GM21526 (cell line): Measurements from ENCODE around the gene ZNF532.
A peak's percentile ranks its signal among the peaks of the same experiment; 100 is the strongest.

Experiments used
- ATAC-seq: cut with Tn5 transposase; IDR thresholded peaks from one replicate; pipeline ENCODE4 v1.9.1; 2021; ENCODE audit warnings: moderate library complexity; ENCODE audit not compliant: unreplicated experiment, low FRiP score

ZNF532 gene

DNA sequence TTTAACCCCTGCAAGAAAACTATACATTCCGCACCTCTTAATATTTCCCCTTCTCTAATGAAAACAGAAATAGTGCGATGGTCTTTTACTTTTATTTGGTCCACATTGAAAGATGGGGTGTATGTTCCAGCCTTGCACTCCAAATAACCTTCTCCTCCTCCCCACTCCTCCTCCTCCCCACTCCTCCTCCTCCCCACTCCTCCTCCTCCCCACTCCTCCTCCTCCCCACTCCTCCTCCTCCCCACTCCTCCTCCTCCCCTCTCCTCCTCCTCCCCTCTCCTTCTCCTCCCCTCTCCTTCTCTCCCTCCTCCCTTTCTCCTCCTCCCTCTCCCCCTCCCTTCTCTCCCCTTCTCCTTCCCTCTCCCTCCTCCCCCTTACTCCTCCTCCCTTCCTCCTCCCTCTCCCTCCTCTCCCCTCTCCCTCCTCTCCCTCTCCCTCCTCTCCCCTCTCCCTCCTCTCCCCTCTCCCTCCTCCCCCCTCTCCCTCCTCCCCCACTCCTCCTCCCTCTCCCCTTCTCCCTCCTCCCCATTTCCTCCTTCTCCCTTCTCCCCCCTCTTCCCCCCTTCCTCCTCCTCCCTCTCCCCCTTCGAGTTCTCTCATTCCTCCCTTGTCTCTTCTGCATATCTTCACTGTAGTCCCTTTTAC is 70.4 kb downstream of the ZNF532 start:
- ATAC-seq, result no peak

DNA sequence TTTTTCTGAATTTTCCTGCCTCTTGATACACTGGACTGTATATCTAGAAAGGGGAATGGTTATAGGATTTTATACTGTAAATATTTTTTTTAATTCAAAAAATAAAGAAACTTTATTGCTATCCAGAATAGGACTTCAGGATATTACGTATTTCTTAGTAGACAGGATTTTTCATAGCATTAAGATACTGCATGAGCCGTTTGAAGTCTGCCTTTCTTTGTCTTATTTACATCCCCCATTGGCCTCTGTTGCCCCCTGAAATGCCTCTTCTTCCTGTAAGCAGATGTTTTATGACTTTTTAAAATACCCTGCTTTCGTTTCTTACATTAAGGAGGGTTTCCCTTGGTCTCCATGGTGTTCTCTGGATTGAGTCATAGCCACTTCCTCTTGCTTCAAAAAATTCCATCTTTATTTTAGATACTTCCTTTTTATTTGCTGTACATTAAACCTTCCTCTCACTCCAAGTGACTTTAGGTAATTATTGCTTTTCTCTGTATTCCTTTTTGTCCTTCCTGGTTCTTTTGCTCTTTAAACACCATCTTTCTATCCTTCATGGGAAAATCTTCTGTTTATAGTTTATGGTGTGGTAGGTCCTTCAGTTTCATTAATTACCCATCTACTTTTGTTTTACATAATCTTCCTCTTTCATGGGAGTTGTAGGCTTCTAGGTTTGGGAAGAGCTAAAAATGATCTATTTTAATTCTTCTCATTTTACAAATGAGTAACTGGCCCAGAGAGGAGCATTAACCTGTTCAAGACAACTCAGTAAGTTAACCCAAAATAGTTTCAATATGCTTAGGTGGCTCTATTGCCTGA is 72.6 kb downstream of the ZNF532 start:
- no peak for ATAC-seq

DNA sequence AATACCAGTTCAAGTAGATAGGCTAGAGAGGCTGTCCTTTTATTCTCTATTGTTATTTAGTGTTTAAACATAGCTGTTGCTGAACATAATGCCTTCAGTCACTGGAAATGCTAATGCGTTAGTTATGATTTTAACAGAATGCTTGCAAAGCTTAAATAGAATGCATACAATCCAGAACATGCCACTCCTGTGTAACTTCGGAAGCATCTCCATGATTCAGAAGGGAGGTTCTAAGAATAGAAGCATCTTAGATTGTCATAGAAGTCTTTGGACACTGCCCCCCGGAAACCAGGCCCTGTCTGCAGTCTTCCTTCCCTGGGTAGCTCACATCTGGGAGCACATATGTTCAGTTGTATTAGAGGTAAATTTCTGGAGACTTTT is 73.2 kb downstream of the ZNF532 start:
- ATAC-seq, result no peak

DNA sequence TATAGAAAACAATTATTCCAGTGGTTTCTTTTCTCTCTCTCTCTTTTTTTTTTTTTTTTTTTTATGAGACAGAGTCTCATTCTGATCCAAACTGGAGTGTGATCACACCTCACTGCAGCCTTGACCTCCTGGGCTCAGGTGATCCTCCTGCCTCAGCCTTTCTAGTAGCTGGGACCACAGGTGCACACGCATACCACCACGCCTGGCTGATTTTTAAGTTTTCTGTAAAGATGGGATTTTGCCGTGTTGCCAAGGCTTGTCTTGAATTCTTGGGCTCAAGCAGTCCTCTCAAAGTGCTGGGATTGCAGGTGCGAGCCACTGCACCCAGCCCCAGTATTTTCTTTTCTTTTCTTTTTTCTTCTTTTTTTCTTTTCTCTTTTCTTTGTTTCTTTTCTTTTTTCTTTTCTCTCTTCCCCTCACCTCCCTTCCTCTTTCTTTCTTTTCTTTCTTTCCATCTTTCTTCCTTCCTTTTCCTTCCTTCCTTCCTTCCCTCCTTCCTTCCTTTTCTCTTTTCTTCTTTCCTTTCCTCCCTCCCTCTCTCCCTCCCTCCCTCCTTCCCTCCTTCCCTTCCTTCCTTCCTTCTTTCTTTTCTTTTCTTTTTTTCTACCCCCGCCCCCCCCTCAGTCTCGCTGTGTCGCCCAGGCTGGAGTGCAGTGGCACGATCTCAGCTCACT is 76.9 kb downstream of the ZNF532 start:
- no peak for ATAC-seq

DNA sequence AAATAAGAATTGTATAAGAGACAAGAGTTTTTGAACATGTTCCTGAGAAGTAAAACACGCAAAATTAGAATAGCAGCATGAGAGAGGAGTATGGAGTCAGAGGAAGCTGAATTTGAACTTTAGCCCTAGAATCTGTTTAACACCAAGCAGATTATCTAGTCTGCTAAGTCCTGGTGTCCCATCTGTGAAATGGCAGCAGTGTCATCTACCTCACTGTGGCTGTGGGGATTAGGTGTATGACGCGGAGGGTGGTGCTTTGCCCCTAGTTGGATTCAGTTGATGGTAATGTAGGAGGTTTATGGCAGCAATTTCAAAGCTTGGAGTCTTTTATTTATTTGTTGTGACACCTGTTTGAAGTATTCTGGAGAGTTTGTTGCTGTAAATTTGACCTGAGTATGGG is 79.2 kb downstream of the ZNF532 start:
- ATAC-seq, result no peak

DNA sequence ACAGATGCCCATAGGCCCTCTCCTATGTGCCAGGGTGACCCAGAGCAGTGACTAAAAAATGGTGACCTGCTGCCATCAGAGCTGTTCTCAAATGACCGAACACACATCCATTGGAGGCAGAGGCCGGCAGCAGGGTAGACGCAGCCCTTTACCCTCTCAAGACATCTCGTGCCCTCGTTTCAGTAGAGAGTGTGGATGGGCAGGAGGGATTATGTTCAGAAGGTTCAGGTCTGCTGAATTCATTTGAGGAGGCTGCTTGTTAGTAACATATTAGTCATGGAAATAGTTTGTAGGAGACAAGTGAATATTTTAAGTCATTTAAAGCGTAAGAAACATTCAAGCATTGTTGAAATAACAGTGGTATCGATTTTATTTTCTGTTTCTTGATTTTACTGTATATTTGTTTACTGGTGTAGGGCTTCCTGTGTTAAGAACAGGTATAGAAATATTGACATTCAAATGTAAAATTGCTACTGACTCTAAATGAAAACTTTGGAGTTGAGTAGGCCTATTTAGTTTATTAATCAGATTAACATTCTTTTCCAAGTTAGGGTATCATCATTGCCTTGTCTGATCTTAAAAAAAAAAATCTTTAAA is 82.6 kb downstream of the ZNF532 start:
- ATAC-seq, result peak; percentile 33

DNA sequence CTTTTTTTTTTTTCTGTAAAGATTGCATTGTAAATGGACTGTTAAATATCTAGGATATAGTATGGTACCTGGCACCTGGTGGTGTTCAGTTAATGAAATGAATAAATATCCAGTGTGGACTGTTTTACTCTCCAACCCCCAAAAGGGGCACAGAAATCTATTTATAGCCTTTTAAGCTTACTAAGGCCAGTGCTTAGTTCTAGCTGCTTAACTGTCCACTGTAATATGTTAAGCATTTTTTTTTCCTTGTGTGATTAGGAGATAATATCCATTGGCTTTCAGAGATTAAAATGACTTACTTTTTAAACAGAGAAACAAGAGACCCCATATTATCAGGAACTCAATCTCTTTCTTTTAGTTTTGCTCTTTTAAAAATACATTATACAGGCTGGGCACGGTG is 84.4 kb downstream of the ZNF532 start:
- ATAC-seq, result no peak

DNA sequence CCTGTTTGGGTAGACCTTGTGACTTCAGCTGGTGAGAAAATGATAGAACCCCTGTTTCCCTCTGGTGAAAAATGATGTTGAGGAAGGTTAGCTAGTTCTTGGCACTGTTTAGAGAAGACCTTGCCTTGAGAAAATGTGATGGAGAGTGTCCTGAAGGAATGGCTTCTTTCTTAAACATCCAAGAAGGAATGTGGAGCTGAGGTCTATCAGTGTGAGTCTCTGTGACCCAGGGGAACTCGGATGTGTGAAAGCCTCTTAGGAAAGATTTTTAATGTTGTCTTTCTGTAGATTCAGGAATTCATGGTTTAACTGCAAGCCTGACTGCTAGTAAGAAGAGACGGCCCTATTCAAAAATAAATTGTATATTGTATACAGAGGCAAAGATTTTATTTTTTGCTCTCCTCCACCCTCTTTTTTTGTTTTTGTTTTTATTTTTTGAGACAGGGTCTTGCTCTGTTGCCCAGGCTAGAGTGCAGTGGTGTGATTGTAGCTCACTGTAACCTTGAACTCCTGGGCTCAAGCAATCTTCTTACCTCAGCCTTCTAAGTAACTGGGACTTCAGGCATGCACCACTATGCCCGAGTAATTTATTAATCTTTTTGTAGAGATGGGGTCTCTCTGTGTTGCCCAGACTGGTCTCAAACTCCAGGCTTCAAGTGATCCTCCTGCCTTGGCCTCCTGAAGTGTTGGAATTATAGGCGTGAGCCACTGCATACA is 87.5 kb downstream of the ZNF532 start:
- ATAC-seq, result no peak

DNA sequence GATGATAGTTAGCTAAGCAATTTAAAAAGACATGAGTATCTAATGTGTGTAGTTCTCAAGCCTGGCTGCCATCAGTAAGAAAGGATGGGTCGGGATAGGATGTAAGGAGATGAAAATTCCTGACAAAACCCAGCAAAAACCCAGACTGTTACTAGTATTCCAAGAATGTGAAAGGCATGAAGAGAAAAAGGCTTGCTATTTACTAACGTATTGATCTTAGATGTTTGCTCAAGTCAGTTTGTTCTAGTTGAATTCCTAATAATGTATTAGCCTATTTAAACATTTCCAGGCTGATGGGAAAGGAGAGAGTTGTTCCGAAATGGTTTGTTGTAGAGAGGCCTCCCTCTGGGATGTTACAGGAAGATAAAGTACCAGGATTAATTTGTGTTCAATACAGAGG is 88.2 kb downstream of the ZNF532 start:
- no peak for ATAC-seq

DNA sequence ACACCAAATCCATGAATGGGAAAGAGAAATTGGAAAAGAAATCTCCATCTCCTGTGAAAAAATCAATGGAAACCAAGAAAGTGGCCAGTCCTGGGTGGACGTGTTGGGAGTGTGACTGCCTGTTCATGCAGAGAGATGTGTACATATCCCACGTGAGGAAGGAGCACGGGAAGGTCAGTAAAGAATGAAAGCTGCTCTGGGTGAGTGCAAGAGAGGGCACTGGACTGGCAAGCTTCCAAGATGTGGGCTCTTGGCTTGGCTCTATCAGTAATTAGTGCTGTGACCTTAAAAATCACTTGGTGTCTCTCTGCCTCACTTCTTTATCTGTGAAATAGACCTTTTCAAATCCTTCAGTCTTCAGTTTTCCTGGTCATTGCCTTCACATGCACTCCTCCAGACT is 89.0 kb downstream of the ZNF532 start:
- no peak for ATAC-seq

DNA sequence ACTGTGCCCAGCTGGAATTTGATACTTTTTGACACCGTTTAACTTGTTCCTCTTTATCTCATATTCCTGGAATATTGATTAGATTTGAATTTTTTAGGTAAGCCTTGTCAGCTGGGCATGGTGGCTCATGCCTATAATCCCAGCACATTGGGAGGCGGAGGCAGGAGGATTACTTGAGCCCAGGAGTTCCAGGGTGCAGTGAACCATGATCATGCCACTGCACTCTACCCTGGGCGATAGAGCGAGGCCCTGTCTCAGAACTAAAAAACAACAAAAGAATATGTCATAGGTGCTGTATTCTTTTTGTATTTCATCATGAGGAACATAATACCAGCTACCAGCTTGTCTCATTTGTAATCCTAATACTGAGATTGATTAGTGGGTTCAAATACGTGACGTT is 90.3 kb downstream of the ZNF532 start:
- no peak for ATAC-seq

DNA sequence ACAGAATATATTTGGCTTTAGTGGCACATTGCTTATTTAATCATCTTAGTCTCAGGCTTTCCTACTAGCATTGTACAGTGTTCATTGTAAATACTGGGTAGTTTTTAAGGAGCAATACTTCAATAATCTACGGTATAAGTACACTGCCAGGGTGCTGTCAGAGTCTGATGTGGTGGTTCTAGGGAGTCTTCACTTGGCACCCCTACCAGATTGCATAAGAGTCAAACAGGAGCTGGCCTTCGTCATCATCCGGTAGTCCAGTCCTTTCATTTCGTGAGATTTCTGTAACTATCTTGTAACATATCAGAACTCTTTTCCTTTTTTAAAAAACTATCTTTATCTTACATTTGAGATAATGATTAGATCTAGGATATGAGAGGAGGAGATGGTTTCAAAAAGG is 91.1 kb downstream of the ZNF532 start:
- no peak for ATAC-seq

DNA sequence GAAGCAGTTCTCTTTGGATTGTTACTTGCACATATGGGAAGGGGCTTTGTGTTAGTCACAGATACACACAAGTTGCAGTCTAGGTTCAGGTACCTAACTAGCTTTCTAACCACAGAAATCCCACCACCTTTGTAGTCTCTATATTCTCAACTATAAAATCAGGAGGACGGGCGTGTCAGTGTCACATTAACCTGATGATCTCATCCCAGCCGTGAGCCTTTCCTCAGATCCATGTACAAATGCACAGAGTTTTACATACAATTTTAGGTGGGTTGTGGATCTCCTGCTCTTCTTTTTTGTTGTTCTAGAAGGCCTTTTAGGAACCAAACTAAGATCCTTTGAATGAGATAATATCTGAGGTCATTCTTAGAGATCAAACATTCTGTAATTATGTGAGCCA is 94.0 kb downstream of the ZNF532 start:
- no peak for ATAC-seq

DNA sequence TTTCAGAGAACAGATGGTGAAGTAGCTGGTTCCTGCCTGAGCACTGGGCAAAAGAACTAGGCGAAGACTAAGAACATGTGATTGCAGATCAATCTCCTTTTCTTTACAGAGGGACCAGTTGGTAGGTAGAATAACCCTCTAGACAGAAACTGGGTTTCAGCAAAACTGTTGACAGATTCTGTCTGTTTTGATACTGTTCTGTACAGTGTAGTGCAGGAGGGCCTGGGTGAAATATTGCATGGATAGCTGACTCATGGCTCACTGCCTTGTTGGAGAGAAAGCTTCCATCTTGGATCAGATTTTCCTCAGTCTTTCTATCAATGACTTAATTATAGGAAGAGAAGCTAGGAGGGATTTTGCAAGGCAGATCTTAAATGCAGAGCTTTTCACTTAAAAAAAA is 95.8 kb downstream of the ZNF532 start:
- no peak for ATAC-seq

DNA sequence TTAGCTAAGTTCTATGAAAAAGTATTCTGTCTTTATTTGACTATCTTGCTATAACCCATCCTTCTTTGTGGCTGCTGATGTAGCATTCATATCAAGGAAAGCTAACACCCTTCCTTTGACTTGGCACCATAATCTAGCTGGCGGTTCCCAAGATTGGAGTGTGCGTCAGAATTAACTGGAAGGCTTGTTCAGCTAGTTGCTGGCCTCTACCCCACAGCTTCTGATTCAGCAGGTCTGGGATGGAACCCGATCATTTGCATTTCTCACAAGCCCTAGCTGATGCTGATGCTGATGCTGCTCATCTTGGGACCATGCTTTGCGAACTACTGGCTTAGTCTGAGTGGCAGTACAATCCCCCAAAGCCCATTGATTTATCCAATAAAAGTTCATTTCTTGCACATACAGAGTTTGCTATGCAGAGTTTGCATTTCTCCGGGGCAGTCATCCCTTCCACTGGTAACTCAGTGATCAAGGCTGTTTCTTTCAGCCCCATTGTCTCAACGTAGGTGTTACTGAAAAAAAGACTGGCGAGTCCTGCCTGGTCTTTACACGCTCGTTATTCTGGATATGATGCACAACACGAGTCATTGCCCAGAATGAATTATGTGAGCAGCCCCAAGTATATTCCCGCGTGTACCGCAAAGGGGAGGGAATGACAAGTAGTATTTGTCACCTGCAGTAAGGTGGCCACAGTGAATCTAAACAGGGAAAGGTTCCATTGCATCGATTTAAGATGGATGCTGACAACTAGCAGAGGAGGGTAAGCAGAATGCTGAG is 96.5 kb downstream of the ZNF532 start:
- ATAC-seq, result peak; percentile 37

DNA sequence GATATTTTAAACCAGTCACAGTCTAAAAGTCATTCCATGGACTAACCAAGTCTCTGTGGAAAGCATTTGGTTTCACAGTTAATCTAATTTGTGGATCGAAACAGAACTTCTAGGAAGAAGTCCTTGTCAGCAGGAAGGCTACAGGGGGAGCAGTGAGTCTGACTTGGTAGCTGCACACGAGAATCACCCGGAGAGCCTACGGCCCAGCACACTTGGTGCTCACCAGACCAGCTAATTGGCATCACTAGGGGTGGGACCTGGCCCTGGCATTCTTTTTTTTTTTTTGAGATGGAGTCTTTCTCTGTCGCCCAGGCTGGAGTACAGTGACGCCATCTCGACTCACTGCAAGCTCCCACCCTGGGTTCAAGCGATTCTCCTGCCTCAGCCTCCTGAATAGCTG is 97.7 kb downstream of the ZNF532 start:
- ATAC-seq, result no peak

DNA sequence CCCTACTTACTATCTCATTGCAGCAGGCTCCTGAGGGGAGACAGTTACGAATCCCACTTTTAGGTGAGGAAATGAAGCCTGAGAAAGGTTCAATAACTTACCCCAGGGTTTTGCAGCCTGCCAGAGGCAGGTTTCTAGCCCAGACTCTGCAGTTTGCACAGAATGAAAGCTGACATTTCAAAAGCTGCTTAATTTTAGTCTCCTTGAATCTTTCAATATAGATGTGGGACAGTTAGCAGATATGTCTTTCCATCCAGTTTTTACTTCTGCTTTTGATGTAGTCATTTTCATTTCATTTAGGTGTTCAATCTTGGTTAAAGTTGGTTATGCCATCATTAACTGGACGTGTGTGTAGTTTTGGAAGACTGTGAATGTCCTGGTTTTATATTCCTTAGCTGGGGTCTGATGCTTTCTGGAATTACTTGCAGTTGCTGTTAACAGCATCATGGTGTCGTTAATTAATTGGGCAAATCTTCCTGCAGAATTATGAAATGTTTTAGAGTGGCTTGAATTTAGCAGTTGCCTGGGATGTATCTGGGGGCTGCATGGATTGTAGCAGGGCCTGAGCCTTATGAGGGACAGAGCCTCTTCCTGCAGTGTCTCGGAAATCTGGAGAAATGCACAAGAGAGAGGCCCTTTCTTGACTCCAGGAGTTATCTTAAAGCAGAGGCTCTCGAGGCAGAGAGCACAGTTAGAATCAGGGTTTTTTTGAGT is 100.8 kb downstream of the ZNF532 start:
- ATAC-seq, result no peak

DNA sequence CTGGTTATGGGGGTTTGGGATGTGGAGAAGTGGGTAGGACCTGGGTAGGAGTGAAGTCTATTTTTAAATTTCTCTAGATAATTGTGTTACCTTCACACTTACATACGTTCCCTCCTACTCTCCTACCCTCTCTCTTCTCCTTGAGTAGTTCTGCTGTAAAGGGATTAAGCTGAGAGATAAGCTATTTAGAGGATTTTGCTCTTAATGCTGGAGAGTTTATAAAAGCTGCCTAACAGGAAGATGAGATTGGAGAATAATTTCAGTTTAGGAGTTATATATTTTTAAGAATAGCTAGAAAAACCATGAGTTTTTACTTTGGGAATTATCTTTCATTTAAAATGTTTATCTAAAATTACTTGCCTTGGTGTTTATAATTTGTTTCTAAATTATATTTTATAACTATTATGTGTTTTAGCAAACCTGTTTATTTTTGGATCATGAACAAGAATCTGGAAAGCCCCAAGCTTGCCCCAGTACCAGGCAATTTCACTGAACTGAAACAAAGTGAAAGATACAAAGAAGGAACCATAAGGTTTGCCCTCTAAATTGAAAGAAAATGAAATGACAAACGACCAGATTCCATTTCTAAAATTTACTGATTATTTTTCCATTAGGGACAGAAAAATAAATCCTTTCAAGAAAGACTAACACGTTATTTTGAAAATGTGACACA is 101.5 kb downstream of the ZNF532 start:
- ATAC-seq, result no peak

DNA sequence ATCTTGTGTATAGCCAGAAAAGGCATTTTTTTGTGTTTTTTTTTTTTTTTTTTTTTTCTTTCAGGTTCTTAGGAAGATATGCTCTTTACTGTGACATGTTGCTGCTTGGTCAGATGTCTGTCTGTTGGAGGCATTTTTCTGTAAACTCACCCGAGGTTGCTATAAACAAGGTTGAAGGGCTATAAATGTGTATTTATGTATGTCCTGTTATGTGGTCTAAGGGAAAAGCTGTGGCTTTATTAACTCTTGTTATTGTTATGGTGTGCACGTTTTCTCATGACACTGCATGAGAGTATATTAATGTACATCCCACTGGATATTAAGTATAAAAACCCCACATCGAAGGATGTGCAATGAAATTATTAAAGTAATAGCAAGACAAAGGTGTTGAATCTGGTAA is 102.0 kb downstream of the ZNF532 start:
- no peak for ATAC-seq
